Activated T-cell treated with anti-CD3 and anti-CD28 coated beads, Interleukin-2, amount 50 U/mL, for 48 hours (primary cell): ENCODE results near the gene KRT15.
"Not testable (repeated sequence)": the region's sequence is repeated elsewhere in the genome, so short reads cannot be mapped to it uniquely, and the experiment has no call there.

Experiments used
- DNase-seq, 2 experiments: peaks; one replicate each; pipeline ENCODE4 v3.0.0-alpha.2; 2020

The KRT15 gene

GRCh38 chr17:41542786-41543185 is 24.1 kb upstream of the KRT15 start:
- DNase-seq: not testable (repeated sequence)

- DNase-seq: no peak
Measured at GRCh38 chr17:41542357-41542756, 23.7 kb upstream of the KRT15 start.

GRCh38 chr17:41540921-41541625 is 22.4 kb upstream of the KRT15 start:
- no peak for DNase-seq

- no peak for DNase-seq
Measured at GRCh38 chr17:41539979-41540701, 21.4 kb upstream of the KRT15 start.

GRCh38 chr17:41539071-41539492 is 20.4 kb upstream of the KRT15 start:
- DNase-seq: no peak

GRCh38 chr17:41538565-41538991 is 19.9 kb upstream of the KRT15 start:
- DNase-seq: no peak

GRCh38 chr17:41537990-41538389 is 19.3 kb upstream of the KRT15 start:
- DNase-seq: no peak

- DNase-seq: no peak
Measured at GRCh38 chr17:41537614-41537954, 18.9 kb upstream of the KRT15 start.

GRCh38 chr17:41536741-41537613 is 18.3 kb upstream of the KRT15 start:
- no peak for DNase-seq

GRCh38 chr17:41535764-41536481 is 17.2 kb upstream of the KRT15 start:
- DNase-seq: no peak

- no peak for DNase-seq
Measured at GRCh38 chr17:41534899-41535546, 16.3 kb upstream of the KRT15 start.

GRCh38 chr17:41533613-41534012 is 14.9 kb upstream of the KRT15 start:
- no peak for DNase-seq

- DNase-seq: no peak
Measured at GRCh38 chr17:41532947-41533570, 14.4 kb upstream of the KRT15 start.

GRCh38 chr17:41531993-41532392 is 13.3 kb upstream of the KRT15 start:
- no peak for DNase-seq

- no peak for DNase-seq
Measured at GRCh38 chr17:41530062-41531048, 11.7 kb upstream of the KRT15 start.

GRCh38 chr17:41529491-41529915 is 10.8 kb upstream of the KRT15 start:
- no peak for DNase-seq

GRCh38 chr17:41528959-41529353 is 10.3 kb upstream of the KRT15 start:
- no peak for DNase-seq

GRCh38 chr17:41527063-41528023 is 8.7 kb upstream of the KRT15 start:
- peak in 1 of 2 experiments; percentile 26 for DNase-seq

GRCh38 chr17:41524261-41524660 is 5.6 kb upstream of the KRT15 start:
- no peak for DNase-seq
